NCI-H1417 (cell line): ENCODE data around the gene CPA1.

Experiments
- DNase-seq, 3 experiments: peaks; one replicate each; lab custom pipeline; 2025; lab: John Stamatoyannopoulos, UW

Gene CPA1

GRCh38 chr7:130379921-130380860 lies at the start of gene CPA1:
Gene CPA1 (plus strand): TSS chr7:130380494. CDS start chr7:130380521, 27 bp downstream.
- DNase-seq = no peak

GRCh38 chr7:130332259-130333053 lies 47.8 kb upstream of the CPA1 start:
- DNase-seq = no peak

GRCh38 chr7:130333832-130334231 lies 46.5 kb upstream of the CPA1 start:
- DNase-seq = no peak

- DNase-seq = no peak
Observed at GRCh38 chr7:130334274-130334673, 46.0 kb upstream of the CPA1 start.

GRCh38 chr7:130337410-130337971 lies 42.8 kb upstream of the CPA1 start:
- no peak for DNase-seq

GRCh38 chr7:130338233-130338632 lies 42.1 kb upstream of the CPA1 start:
- DNase-seq = no peak

- no peak for DNase-seq
Observed at GRCh38 chr7:130341882-130342281, 38.4 kb upstream of the CPA1 start.

GRCh38 chr7:130342701-130343380 lies 37.5 kb upstream of the CPA1 start:
- DNase-seq = no peak

- DNase-seq = peak in 1 of 3 experiments; percentile 33
Observed at GRCh38 chr7:130344271-130344866, 35.9 kb upstream of the CPA1 start, which contains the start of gene CPA5. Gene CPA5 (plus strand): TSS chr7:130344816. CDS start chr7:130346486, 1,670 bp downstream.

- peak; percentile 77 to 95 (median 93) for DNase-seq
Observed at GRCh38 chr7:130345136-130345535, 35.2 kb upstream of the CPA1 start.

GRCh38 chr7:130345725-130346124 lies 34.6 kb upstream of the CPA1 start:
- no peak for DNase-seq

- DNase-seq = no peak
Observed at GRCh38 chr7:130346177-130346905, 34.0 kb upstream of the CPA1 start.

- no peak for DNase-seq
Observed at GRCh38 chr7:130346941-130347340, 33.4 kb upstream of the CPA1 start.

- DNase-seq = peak; percentile 67 to 85 (median 82)
Observed at GRCh38 chr7:130349911-130350782, 30.1 kb upstream of the CPA1 start.

- DNase-seq = peak; percentile 77 to 94 (median 87)
Observed at GRCh38 chr7:130350945-130351790, 29.1 kb upstream of the CPA1 start.

GRCh38 chr7:130351791-130352090 lies 28.6 kb upstream of the CPA1 start:
- no peak for DNase-seq

- DNase-seq = peak; percentile 98 to 100 (median 98)
Observed at GRCh38 chr7:130352194-130353074, 27.9 kb upstream of the CPA1 start.

- peak in 2 of 3 experiments; percentile 53 to 74 for DNase-seq
Observed at GRCh38 chr7:130353196-130353595, 27.1 kb upstream of the CPA1 start.
